ENCODE measurements around the gene NAV3. TPM values are rescaled to one million over a fixed set of nuclear protein-coding genes. Genes with fewer than 3 reads are reported as not detected.

Gene NAV3
- total and polyA plus RNA-seq, 4 donors: 1.6 to 12.5 (median 5.6) TPM

DNA sequence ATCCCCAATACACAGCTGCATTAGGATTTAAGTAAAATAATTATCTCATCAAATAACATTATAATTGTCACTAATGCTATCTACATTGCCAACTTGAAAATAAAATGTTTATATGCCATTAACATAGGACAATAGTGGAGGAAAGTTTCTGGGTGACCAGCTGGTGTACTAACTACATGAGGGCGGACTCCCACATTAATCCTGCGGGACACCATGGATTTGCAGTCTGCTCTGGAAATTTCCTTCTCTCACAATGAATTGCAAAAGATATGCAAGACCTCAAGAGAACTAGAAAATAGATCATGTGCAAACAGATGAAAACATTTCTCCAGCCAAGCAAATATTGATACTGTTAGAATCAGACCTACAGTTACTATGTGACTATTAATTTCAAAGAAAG lies 390.1 kb downstream of the NAV3 start:
- ATAC-seq (ENCODE audit: insufficient read depth, low FRiP score): no peak
- H3K9me3 ChIP-seq (ENCODE audit: control insufficient read depth in 4 of 4, insufficient read depth in 3 of 4, low read length in 3 of 4): no peaks in the 10 kb centered on the region
- DNase-seq: no peak
- no peak overlapping the region for H3K9ac ChIP-seq (ENCODE audit: insufficient read depth in 1 of 2, low read length in 2 of 2)
- no peak overlapping the region for H3K4me3 ChIP-seq
- no peak for TF ChIP-seq CTCF (IDR thresholded peaks at IDR 0.05; ENCODE audit: control extremely low read depth, extremely low read depth)
- WGBS, 2 donors: 89 to 92% methylated on average over 2 of the region's 2 CpGs
- H3K27ac ChIP-seq (ENCODE audit: low read depth in 1 of 2, low read length in 1 of 2): no peak overlapping the region
- H3K4me1 ChIP-seq (ENCODE audit: control insufficient read depth in 5 of 5, insufficient read depth in 5 of 5, low read length in 5 of 5): peaks cover 0 to 6% (median 0%) of the 10 kb centered on the region in 5 donors
- no peaks in the 10 kb centered on the region for H3K27me3 ChIP-seq (ENCODE audit: control insufficient read depth in 3 of 3, insufficient read depth in 3 of 3, low read length in 2 of 3)
- no peaks in the 10 kb centered on the region for H3K36me3 ChIP-seq (ENCODE audit: control insufficient read depth in 4 of 4, insufficient read depth in 4 of 4, low read length in 4 of 4)

DNA sequence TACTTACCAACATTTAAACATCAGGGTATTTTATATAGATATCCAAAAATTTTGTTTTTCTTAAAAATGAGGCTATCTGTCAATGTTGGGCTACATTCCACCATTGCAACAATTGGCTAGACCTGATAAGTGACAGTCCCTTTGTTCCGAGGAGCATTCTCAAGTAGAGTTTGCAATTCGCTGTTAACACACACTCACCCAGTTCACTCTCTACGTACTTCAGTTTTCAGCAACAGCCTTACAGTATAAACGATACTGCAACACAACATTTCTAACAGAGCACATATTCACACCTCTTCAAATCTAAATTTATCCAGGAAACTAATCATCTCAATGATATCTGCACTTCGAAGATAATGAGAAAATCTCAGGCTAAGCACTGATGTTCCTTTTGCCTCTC lies 393.5 kb downstream of the NAV3 start:
- no peak overlapping the region for H3K4me3 ChIP-seq
- no peak overlapping the region for H3K27ac ChIP-seq (ENCODE audit: low read depth in 1 of 2, low read length in 1 of 2)
- ATAC-seq (ENCODE audit: insufficient read depth, low FRiP score): no peak
- H3K9me3 ChIP-seq (ENCODE audit: control insufficient read depth in 4 of 4, insufficient read depth in 3 of 4, low read length in 3 of 4): peaks cover 0 to 5% (median 2%) of the 10 kb centered on the region in 4 donors
- DNase-seq: no peak
- TF ChIP-seq CTCF (IDR thresholded peaks at IDR 0.05; ENCODE audit: control extremely low read depth, extremely low read depth): no peak
- no peaks in the 10 kb centered on the region for H3K27me3 ChIP-seq (ENCODE audit: control insufficient read depth in 3 of 3, insufficient read depth in 3 of 3, low read length in 2 of 3)
- WGBS, 2 donors: 53 to 77% methylated on average over 5 of the region's 5 CpGs
- H3K9ac ChIP-seq (ENCODE audit: insufficient read depth in 1 of 2, low read length in 2 of 2): no peak overlapping the region
- H3K4me1 ChIP-seq (ENCODE audit: control insufficient read depth in 5 of 5, insufficient read depth in 5 of 5, low read length in 5 of 5): peaks cover 0 to 6% (median 0%) of the 10 kb centered on the region in 5 donors
- no peaks in the 10 kb centered on the region for H3K36me3 ChIP-seq (ENCODE audit: control insufficient read depth in 4 of 4, insufficient read depth in 4 of 4, low read length in 4 of 4)

DNA sequence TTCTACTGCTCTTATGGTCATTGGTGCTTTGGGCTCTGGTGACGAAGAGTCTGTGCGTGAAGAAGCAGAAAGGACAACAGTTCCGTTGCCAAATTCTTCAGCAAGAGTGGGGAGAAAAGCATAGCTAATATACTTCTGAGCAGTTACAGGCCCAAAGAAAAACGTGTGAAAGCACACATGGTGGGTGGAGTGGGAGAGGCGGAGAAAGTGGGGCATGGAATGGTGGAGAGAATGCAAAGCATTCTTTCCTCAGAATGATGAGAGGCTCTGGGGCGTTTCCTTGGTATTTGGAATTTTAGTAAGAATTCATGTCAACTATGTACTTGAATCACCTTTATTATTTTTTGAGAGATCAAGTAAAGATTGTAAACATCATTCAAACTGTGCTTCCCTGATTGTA lies 396.1 kb downstream of the NAV3 start:
- Histone ChIP-seq H3K9ac (ENCODE audit: insufficient read depth in 1 of 2, low read length in 2 of 2) (no peak overlapping the region), H3K27ac (ENCODE audit: low read depth in 1 of 2, low read length in 1 of 2) (no peak overlapping the region), H3K4me3 (no peak overlapping the region), H3K9me3 (ENCODE audit: control insufficient read depth in 4 of 4, insufficient read depth in 3 of 4, low read length in 3 of 4) (peaks cover 0 to 5% (median 2%) of the 10 kb centered on the region in 4 donors), H3K36me3 (ENCODE audit: control insufficient read depth in 4 of 4, insufficient read depth in 4 of 4, low read length in 4 of 4) (no peaks in the 10 kb centered on the region), H3K27me3 (ENCODE audit: control insufficient read depth in 3 of 3, insufficient read depth in 3 of 3, low read length in 2 of 3) (no peaks in the 10 kb centered on the region), H3K4me1 (ENCODE audit: control insufficient read depth in 5 of 5, insufficient read depth in 5 of 5, low read length in 5 of 5) (peaks cover 0 to 6% (median 0%) of the 10 kb centered on the region in 5 donors)
- ATAC-seq (ENCODE audit: insufficient read depth, low FRiP score): no peak
- TF ChIP-seq CTCF (IDR thresholded peaks at IDR 0.05; ENCODE audit: control extremely low read depth, extremely low read depth): no peak
- peak in 2 of 3 donors; percentile 17 to 27 for DNase-seq
- 66 to 87% methylated on average over 6 of the region's 6 CpGs for WGBS, 2 donors

DNA sequence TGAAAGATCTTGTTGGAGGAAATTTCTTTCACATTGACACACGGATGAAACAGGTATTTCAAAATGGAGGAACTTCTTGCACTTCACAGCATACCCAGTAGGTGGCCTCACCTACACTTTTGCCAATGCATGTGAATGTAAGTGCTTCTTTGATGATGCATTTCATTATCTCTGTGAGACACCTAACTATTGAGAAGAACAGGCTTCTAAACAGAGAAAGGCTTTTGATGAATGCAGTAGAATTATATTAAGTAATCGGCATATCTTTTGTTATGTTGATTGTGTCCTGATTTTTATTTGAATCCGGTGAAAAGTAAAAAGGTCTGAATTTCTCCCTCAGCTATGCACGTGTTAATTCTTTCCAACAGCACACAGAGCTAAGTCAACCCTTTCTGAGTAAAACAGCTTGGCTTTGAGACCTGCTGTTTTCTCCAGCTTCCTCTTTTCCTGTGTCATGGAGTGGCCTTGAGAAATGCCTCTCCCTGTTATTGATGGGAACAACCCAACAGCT lies 399.0 kb downstream of the NAV3 start:
- Histone ChIP-seq H3K9ac (ENCODE audit: insufficient read depth in 1 of 2, low read length in 2 of 2) (no peak overlapping the region), H3K4me3 (no peak overlapping the region), H3K9me3 (ENCODE audit: control insufficient read depth in 4 of 4, insufficient read depth in 3 of 4, low read length in 3 of 4) (peaks cover 0 to 5% (median 2%) of the 10 kb centered on the region in 4 donors), H3K36me3 (ENCODE audit: control insufficient read depth in 4 of 4, insufficient read depth in 4 of 4, low read length in 4 of 4) (no peaks in the 10 kb centered on the region), H3K27me3 (ENCODE audit: control insufficient read depth in 3 of 3, insufficient read depth in 3 of 3, low read length in 2 of 3) (no peaks in the 10 kb centered on the region), H3K4me1 (ENCODE audit: control insufficient read depth in 5 of 5, insufficient read depth in 5 of 5, low read length in 5 of 5) (no peaks in the 10 kb centered on the region), H3K27ac (ENCODE audit: low read depth in 1 of 2, low read length in 1 of 2) (no peak overlapping the region)
- ATAC-seq (ENCODE audit: insufficient read depth, low FRiP score) (no peak), DNase-seq (no peak)
- TF ChIP-seq CTCF (IDR thresholded peaks at IDR 0.05; ENCODE audit: control extremely low read depth, extremely low read depth): no peak
- WGBS, 2 donors: 48 to 60% methylated on average over 4 of the region's 4 CpGs

All from lung (tissue), 12 donors.